Measurements from ENCODE around the gene B3GLCT.
"Not testable (repeated sequence)": the region's sequence is repeated elsewhere in the genome, so short reads cannot be mapped to it uniquely, and the experiment has no call there.

B3GLCT gene

GRCh38 chr13:31301119-31301518 lies 101.3 kb downstream of the B3GLCT start:
- no peak for DNase-seq

- no peak for DNase-seq
Measured at GRCh38 chr13:31310356-31310755, 110.6 kb downstream of the B3GLCT start.

GRCh38 chr13:31310786-31311185 lies 111.0 kb downstream of the B3GLCT start:
- DNase-seq: no peak

GRCh38 chr13:31311921-31312320 lies 112.1 kb downstream of the B3GLCT start:
- DNase-seq: peak; percentile 68

- no peak for DNase-seq
Measured at GRCh38 chr13:31314961-31315360, 115.2 kb downstream of the B3GLCT start.

GRCh38 chr13:31320946-31321345 lies 121.2 kb downstream of the B3GLCT start:
- DNase-seq: no peak

GRCh38 chr13:31321457-31321856 lies 121.7 kb downstream of the B3GLCT start:
- no peak for DNase-seq

GRCh38 chr13:31322026-31322425 lies 122.3 kb downstream of the B3GLCT start:
- no peak for DNase-seq

GRCh38 chr13:31322702-31323405 lies 123.1 kb downstream of the B3GLCT start:
- DNase-seq: no peak

- DNase-seq: no peak
Measured at GRCh38 chr13:31327182-31327860, 127.5 kb downstream of the B3GLCT start.

GRCh38 chr13:31328549-31329235 lies 128.9 kb downstream of the B3GLCT start:
- no peak for DNase-seq

- DNase-seq: no peak
Measured at GRCh38 chr13:31330236-31330635, 130.5 kb downstream of the B3GLCT start.

GRCh38 chr13:31331068-31331467 lies 131.3 kb downstream of the B3GLCT start:
- DNase-seq: no peak

GRCh38 chr13:31334547-31334946 lies 134.8 kb downstream of the B3GLCT start:
- DNase-seq: no peak

GRCh38 chr13:31334994-31335557 lies 135.3 kb downstream of the B3GLCT start:
- no peak for DNase-seq

GRCh38 chr13:31339616-31340015 lies 139.8 kb downstream of the B3GLCT start:
- DNase-seq: not testable (repeated sequence)

- DNase-seq: not testable (repeated sequence)
Measured at GRCh38 chr13:31340848-31341247, 141.1 kb downstream of the B3GLCT start.

- DNase-seq: no peak
Measured at GRCh38 chr13:31346891-31347290, 147.1 kb downstream of the B3GLCT start.

- DNase-seq: no peak
Measured at GRCh38 chr13:31349156-31349555, 149.4 kb downstream of the B3GLCT start.

- no peak for DNase-seq
Measured at GRCh38 chr13:31350560-31350959, 150.8 kb downstream of the B3GLCT start.

- DNase-seq: no peak
Measured at GRCh38 chr13:31351376-31351775, 151.6 kb downstream of the B3GLCT start.

- DNase-seq: no peak
Measured at GRCh38 chr13:31352467-31352866, 152.7 kb downstream of the B3GLCT start.

- DNase-seq: no peak
Measured at GRCh38 chr13:31355001-31355400, 155.2 kb downstream of the B3GLCT start.

GRCh38 chr13:31356991-31357390 lies 157.2 kb downstream of the B3GLCT start:
- no peak for DNase-seq

Data from hematopoietic multipotent progenitor cell treated with erythropoietin and hydrocortisone succinate and interleukin-3 and kit ligand, for 6 days (in vitro differentiated cells).